Ovary (tissue), 9 donors: ENCODE results near the gene IGF1R. TPM values are rescaled to one million over a fixed set of nuclear protein-coding genes. Genes with fewer than 3 reads are reported as not detected.

Experiments used
- DNase-seq, 5 donors: peaks; one replicate each; pipeline ENCODE4 v3.0.0-alpha.2; 2019 to 2020
- H3K27ac ChIP-seq, 2 donors: fragments of 200-600 bp; one replicate each; pipeline versions ENCODE4 v1.5.1 to v1.8.0; 2019 to 2022
- H3K27me3 ChIP-seq: fragments of 200-600 bp; one replicate; pipeline ENCODE4 v1.8.0; 2022
- H3K36me3 ChIP-seq: fragments of 200-600 bp; sonication (generic); one replicate; pipeline ENCODE4 v1.5.1; 2019
- H3K4me1 ChIP-seq: one replicate; pipeline ENCODE4 v1.8.1; 2013; ENCODE audit warnings: mild to moderate bottlenecking, moderate library complexity; ENCODE audit not compliant: insufficient read depth
- H3K4me3 ChIP-seq: fragments of 200-600 bp; sonication (generic); one replicate; pipeline ENCODE4 v1.5.1; 2017
- H3K9me3 ChIP-seq, 2 donors: fragments of 200-600 bp in 1 of 2; sonication (generic) in 1 of 2; one replicate each; pipeline versions ENCODE4 v1.5.1 to v1.8.1; 2013 to 2019; ENCODE audit warnings: mild to moderate bottlenecking in 1 of 2, moderate library complexity in 1 of 2
- EP300 ChIP-seq: sonication (generic); formaldehyde crosslinking; IDR thresholded peaks from one replicate; pipeline ENCODE4 v1.6.1; 2017; ENCODE audit warnings: antibody characterized with exemption
- POLR2A ChIP-seq: fragments of 450-650 bp; IDR thresholded peaks from one replicate; pipeline ENCODE4 v1.6.1; 2017; ENCODE audit warnings: antibody characterized with exemption, mild to moderate bottlenecking, moderate library complexity
- WGBS, 3 donors: extraction: QIAGEN DNeasy Blood & Tissue Kit in 1 of 3; methylation state at CpG; one replicate each; pipeline versions ENCODE4 v1.1.5 to v1.1.7; 2013 to 2017; 5-methylcytosine and 5-hydroxymethylcytosine counted together
- intact Hi-C, 4 donors: fragments of 100-400 bp; cut with DNase I; formaldehyde crosslinking; loops; one replicate each; pipeline versions ENCODE4 v1.11.0 to v1.15.1; 2022 to 2023
- polyA plus RNA-seq, 2 donors: library from polyadenylated mRNA; stranded (reverse); fragments of 200-250 nt in 1 of 2; fragments of 350-450 nt in 1 of 2; fragmentation: Illumina TruSeq in 1 of 2; extraction: RNeasy Lipid Tissue Mini Kit (QIAGEN cat#74804) in 1 of 2; gene quantifications; one replicate each; pipeline ENCODE4 v1.2.3, GENCODE V29; 2013 to 2014
- total RNA-seq, 7 donors: library from RNA; depleted of rRNA in 2 of 7; stranded (reverse); fragments of >200 nt in 2 of 7; fragmentation: NEBNext Ultra II Directional in 3 of 7; extraction: Animal tissue kit (Norgen Biotek cat#: 25700) in 3 of 7; gene quantifications; one replicate each; pipeline versions ENCODE4 v1.1.0 to v1.2.4, GENCODE V29; 2016 to 2023
- TF ChIP-seq, protein P1 (sequence below), 3 donors: fragments of 450-650 bp in 2 of 3; fragments of 200-600 bp in 1 of 3; IDR thresholded peaks; one replicate each; pipeline versions ENCODE4 v1.5.1 to v1.8.0; 2016 to 2022; ENCODE audit warnings: antibody characterized with exemption in 3 of 3, mild to moderate bottlenecking in 1 of 3
- donor health status: DM: no; HTN: no; CAD: no; lungs with moderate emphysema.
- donor health status: DM: no; HTN: no; CAD: no.
- donor health status: Bipolar disorder and iron deficiency.
- donor health status: DM: yes; HTN: yes; CAD: no.
- donor health status: DM: no; HTN: no; CAD: no.
- donor health status: DM: yes; HTN: yes; CAD: no.

Gene IGF1R
- total and polyA plus RNA-seq, 9 donors: 15.4 to 88.7 (median 68.9) TPM

DNA sequence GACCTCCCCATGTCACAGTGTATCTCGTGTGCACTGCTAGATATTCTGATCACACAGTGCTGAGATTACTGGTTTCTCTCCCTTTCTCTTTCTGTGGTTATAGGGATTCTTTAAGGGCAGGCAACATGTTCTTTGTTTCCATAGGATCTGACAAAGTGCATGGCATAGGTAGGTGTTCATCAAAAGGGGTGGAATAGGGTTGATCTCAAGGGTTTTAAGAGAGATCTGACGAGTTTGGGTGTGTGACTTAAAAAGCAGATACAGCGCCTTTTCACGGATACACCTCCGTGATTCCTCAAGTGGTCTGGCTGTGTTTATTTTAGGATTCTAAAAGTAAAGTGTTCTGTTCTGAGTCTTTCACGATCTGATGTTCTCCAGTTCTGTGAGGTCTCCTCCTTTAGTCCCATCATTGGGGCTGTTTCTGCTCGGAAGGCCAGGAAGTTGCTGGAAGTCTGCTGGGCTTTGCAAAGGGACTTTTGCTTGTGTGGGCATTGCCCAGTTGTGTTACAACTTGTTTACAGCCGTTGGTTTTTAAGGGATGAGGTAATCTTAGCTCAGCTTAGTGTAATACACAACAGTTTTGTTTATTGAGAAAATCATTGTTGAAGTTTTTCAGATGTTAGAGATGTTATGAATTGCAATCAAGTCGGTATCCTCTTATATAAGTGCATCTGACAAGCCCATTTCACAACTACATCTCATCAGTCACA lies 34.8 kb downstream of the IGF1R start:
- H3K4me1 ChIP-seq: peaks cover 26% of the 10 kb centered on the region
- no peak for TF ChIP-seq POLR2A
- TF ChIP-seq, protein P1, sequence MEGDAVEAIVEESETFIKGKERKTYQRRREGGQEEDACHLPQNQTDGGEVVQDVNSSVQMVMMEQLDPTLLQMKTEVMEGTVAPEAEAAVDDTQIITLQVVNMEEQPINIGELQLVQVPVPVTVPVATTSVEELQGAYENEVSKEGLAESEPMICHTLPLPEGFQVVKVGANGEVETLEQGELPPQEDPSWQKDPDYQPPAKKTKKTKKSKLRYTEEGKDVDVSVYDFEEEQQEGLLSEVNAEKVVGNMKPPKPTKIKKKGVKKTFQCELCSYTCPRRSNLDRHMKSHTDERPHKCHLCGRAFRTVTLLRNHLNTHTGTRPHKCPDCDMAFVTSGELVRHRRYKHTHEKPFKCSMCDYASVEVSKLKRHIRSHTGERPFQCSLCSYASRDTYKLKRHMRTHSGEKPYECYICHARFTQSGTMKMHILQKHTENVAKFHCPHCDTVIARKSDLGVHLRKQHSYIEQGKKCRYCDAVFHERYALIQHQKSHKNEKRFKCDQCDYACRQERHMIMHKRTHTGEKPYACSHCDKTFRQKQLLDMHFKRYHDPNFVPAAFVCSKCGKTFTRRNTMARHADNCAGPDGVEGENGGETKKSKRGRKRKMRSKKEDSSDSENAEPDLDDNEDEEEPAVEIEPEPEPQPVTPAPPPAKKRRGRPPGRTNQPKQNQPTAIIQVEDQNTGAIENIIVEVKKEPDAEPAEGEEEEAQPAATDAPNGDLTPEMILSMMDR (IDR thresholded peaks at IDR 0.05): no peak
- TF ChIP-seq EP300: no peak
- no peak overlapping the region for H3K27ac ChIP-seq
- DNase-seq: no peak
- 49 to 58% (median 51%) methylated on average over 9 of the region's 9 CpGs for WGBS, 3 donors
- no peaks in the 10 kb centered on the region for H3K9me3 ChIP-seq
- H3K4me3 ChIP-seq: no peak overlapping the region
- H3K27me3 ChIP-seq: no peaks in the 10 kb centered on the region
- H3K36me3 ChIP-seq: no peaks in the 10 kb centered on the region
- intact Hi-C loops: no loop called here

DNA sequence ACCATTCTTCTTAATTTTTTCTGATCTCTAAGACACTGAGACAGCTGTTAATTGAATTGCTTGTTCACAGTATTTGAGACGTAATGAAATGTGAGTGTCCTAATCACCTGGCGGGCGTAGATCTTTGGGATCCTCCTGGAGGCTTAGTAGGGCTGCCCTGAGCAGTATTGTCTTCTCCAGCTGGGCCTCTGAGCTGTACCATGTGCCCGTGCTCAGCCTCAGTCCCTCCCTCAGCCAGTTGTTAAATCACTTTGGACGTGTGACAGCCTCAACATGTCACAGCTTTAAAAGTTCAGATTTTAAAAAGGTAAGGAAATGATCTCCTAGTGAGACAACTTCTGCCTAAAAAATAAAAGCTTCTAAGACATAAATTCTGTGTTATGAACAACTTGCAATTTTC lies 35.5 kb downstream of the IGF1R start:
- no peak for DNase-seq
- WGBS, 3 donors: 62 to 73% (median 65%) methylated on average over 5 of the region's 5 CpGs
- Histone ChIP-seq H3K27ac (no peak overlapping the region), H3K4me1 (peaks cover 27% of the 10 kb centered on the region), H3K9me3 (no peaks in the 10 kb centered on the region), H3K4me3 (no peak overlapping the region), H3K27me3 (no peaks in the 10 kb centered on the region), H3K36me3 (no peaks in the 10 kb centered on the region)
- intact Hi-C loops: no loop called here
- TF ChIP-seq, protein P1 (IDR thresholded peaks at IDR 0.05): no peak
- TF ChIP-seq POLR2A (no peak), EP300 (no peak)

DNA sequence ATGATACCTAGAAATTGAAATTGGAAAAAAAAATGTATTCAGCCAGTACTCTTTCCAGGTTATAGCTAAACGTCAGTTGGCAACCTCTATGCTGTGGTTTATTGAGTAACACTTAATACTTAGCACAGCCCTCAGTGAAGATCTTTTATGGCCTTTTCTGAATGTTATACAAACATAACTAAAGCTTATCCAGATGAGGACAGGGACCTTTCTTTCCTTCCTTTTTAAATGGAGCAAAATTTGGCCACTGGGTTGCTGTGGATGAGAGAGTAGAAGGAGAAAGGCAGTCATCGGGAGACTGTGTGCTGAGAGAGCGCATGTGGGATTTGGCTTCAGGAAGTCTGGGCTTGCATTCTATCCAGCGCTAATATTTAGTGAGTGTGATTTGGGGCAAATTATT lies 36.1 kb downstream of the IGF1R start:
- no peak overlapping the region for H3K4me3 ChIP-seq
- 19 to 25% (median 24%) methylated on average over 4 of the region's 4 CpGs for WGBS, 3 donors
- no peak for DNase-seq
- H3K27ac ChIP-seq: no peak overlapping the region
- no peaks in the 10 kb centered on the region for H3K9me3 ChIP-seq
- no peaks in the 10 kb centered on the region for H3K27me3 ChIP-seq
- intact Hi-C loops: no loop called here
- TF ChIP-seq POLR2A: no peak
- no peak for TF ChIP-seq EP300
- TF ChIP-seq, protein P1 (IDR thresholded peaks at IDR 0.05): no peak
- peaks cover 26% of the 10 kb centered on the region for H3K4me1 ChIP-seq
- no peaks in the 10 kb centered on the region for H3K36me3 ChIP-seq

DNA sequence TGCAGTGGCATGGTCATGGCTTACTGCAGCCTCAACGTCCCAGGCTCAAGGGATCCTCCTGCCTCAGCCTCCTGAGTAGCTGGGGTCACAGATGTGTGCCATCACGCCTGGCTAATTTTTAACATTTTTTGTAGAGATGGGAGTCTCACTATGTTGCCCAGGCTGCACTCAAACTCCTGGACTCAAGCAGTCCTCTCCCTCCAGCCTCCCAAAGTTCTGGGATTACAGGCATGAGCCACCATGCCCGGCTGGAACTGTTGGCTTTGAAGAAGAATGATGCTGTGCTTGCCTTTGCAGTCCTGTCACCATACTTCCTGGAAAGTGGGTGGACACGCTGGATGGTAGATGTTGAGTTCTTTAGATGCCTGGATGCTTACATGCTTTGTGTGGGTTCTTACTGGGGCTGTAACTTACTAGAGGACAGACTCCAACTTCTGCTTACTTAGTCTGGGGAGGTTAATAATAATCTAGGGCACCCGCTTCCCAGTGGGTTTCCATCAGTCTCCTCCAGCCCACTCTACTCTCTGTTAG lies 36.7 kb downstream of the IGF1R start:
- 79 to 80% (median 79%) methylated on average over 5 of the region's 5 CpGs for WGBS, 3 donors
- intact Hi-C loops: no loop called here
- Histone ChIP-seq H3K36me3 (no peaks in the 10 kb centered on the region), H3K4me1 (peaks cover 30% of the 10 kb centered on the region), H3K9me3 (no peaks in the 10 kb centered on the region), H3K27ac (no peak overlapping the region), H3K4me3 (no peak overlapping the region), H3K27me3 (no peaks in the 10 kb centered on the region)
- DNase-seq: no peak
- no peak for TF ChIP-seq EP300
- TF ChIP-seq, protein P1 (IDR thresholded peaks at IDR 0.05): no peak
- no peak for TF ChIP-seq POLR2A
